KOPT-K1 (cell line): Measurements from ENCODE around the gene CLIP2.
"Not testable (repeated sequence)": the region's sequence is repeated elsewhere in the genome, so short reads cannot be mapped to it uniquely, and the experiment has no call there.

Experiments used
- H3K27ac ChIP-seq: fragments of 200-600 bp; sonication (generic); 2 replicates; pipeline ENCODE4 v1.5.1; 2016; ENCODE audit warnings: antibody characterized with exemption, mild to moderate bottlenecking, low read depth, low read length; ENCODE audit not compliant: poor library complexity, severe bottlenecking
- H3K36me3 ChIP-seq: fragments of 200-600 bp; sonication (generic); 2 replicates; pipeline ENCODE4 v1.5.1; 2017; ENCODE audit warnings: antibody characterized with exemption, mild to moderate bottlenecking, low read length, moderate library complexity; ENCODE audit not compliant: insufficient read depth
- H3K9me3 ChIP-seq: fragments of 200-600 bp; sonication (generic); 2 replicates; pipeline ENCODE4 v1.5.1; 2017; ENCODE audit warnings: antibody characterized with exemption, low read length, mild to moderate bottlenecking; ENCODE audit not compliant: insufficient read depth, poor library complexity, severe bottlenecking

The CLIP2 gene

GRCh38 chr7:74404741-74405140, 115.5 kb downstream of the CLIP2 start:
- H3K36me3 ChIP-seq = no peaks in the 10 kb centered on the region
- H3K27ac ChIP-seq = no peak overlapping the region
- H3K9me3 ChIP-seq = no peaks in the 10 kb centered on the region

GRCh38 chr7:74405191-74405898, 116.1 kb downstream of the CLIP2 start:
- H3K36me3 ChIP-seq = no peaks in the 10 kb centered on the region
- no peak overlapping the region for H3K27ac ChIP-seq

GRCh38 chr7:74405899-74406512, 116.8 kb downstream of the CLIP2 start:
- H3K9me3 ChIP-seq = no peaks in the 10 kb centered on the region
- H3K27ac ChIP-seq = no peak overlapping the region
- H3K36me3 ChIP-seq = no peaks in the 10 kb centered on the region

More at GRCh38 chr7:74405191-74405898, 116.1 kb downstream of the CLIP2 start:
- H3K9me3 ChIP-seq = no peaks in the 10 kb centered on the region

- H3K9me3 ChIP-seq = no peaks in the 10 kb centered on the region
- no peaks in the 10 kb centered on the region for H3K36me3 ChIP-seq
- H3K27ac ChIP-seq = no peak overlapping the region
Observed at GRCh38 chr7:74407958-74408357, 118.8 kb downstream of the CLIP2 start.

- H3K9me3 ChIP-seq = no peaks in the 10 kb centered on the region
- H3K27ac ChIP-seq = no peak overlapping the region
- H3K36me3 ChIP-seq = no peaks in the 10 kb centered on the region
Observed at GRCh38 chr7:74409571-74409970, 120.4 kb downstream of the CLIP2 start.

- Histone ChIP-seq H3K27ac (no peak overlapping the region), H3K9me3 (no peaks in the 10 kb centered on the region), H3K36me3 (no peaks in the 10 kb centered on the region)
Observed at GRCh38 chr7:74410772-74411171, 121.6 kb downstream of the CLIP2 start.

- not testable (repeated sequence) for H3K27ac ChIP-seq, H3K9me3 ChIP-seq
Observed at GRCh38 chr7:74411571-74411970, 122.4 kb downstream of the CLIP2 start.

GRCh38 chr7:74412056-74412455, 122.8 kb downstream of the CLIP2 start:
- Histone ChIP-seq H3K36me3 (no peaks in the 10 kb centered on the region), H3K9me3 (no peaks in the 10 kb centered on the region), H3K27ac (no peak overlapping the region)

More at GRCh38 chr7:74411571-74411970, 122.4 kb downstream of the CLIP2 start:
- H3K36me3 ChIP-seq = not testable (repeated sequence)

- no peak overlapping the region for H3K27ac ChIP-seq
- no peaks in the 10 kb centered on the region for H3K36me3 ChIP-seq
- no peaks in the 10 kb centered on the region for H3K9me3 ChIP-seq
Observed at GRCh38 chr7:74412603-74413002, 123.4 kb downstream of the CLIP2 start.

- H3K9me3 ChIP-seq, H3K36me3 ChIP-seq, H3K27ac ChIP-seq: not testable (repeated sequence)
Observed at GRCh38 chr7:74414595-74415333, 125.6 kb downstream of the CLIP2 start.

GRCh38 chr7:74417419-74417971, 128.3 kb downstream of the CLIP2 start:
- H3K36me3 ChIP-seq = no peaks in the 10 kb centered on the region
- H3K27ac ChIP-seq = no peak overlapping the region

GRCh38 chr7:74418076-74418475, 128.9 kb downstream of the CLIP2 start:
- Histone ChIP-seq H3K9me3 (no peaks in the 10 kb centered on the region), H3K27ac (no peak overlapping the region), H3K36me3 (no peaks in the 10 kb centered on the region)

More at GRCh38 chr7:74417419-74417971, 128.3 kb downstream of the CLIP2 start:
- no peaks in the 10 kb centered on the region for H3K9me3 ChIP-seq

GRCh38 chr7:74418538-74418937, 129.3 kb downstream of the CLIP2 start:
- Histone ChIP-seq H3K27ac (no peak overlapping the region), H3K9me3 (no peaks in the 10 kb centered on the region), H3K36me3 (no peaks in the 10 kb centered on the region)

- H3K36me3 ChIP-seq, H3K27ac ChIP-seq, H3K9me3 ChIP-seq: not testable (repeated sequence)
Observed at GRCh38 chr7:74419232-74419631, 130.0 kb downstream of the CLIP2 start.

- Histone ChIP-seq H3K36me3 (no peaks in the 10 kb centered on the region), H3K27ac (no peak overlapping the region), H3K9me3 (no peaks in the 10 kb centered on the region)
Observed at GRCh38 chr7:74420006-74420405, 130.8 kb downstream of the CLIP2 start.
